Brain pericyte (primary cell): ENCODE results near the gene PLIN4.
A peak's percentile ranks its signal among the peaks of the same experiment; 100 is the strongest.

Experiments
- DNase-seq: peaks from one replicate; pipeline ENCODE4 v3.0.0-alpha.2; 2012; ENCODE audit warnings: low read depth, low spot score

Gene PLIN4

GRCh38 chr19:4493104-4493928, 25.0 kb downstream of the PLIN4 start:
- DNase-seq = no peak

- DNase-seq = no peak
Observed at GRCh38 chr19:4492337-4493103, 25.8 kb downstream of the PLIN4 start.

- DNase-seq = no peak
Observed at GRCh38 chr19:4491446-4491845, 26.8 kb downstream of the PLIN4 start.

- DNase-seq = no peak
Observed at GRCh38 chr19:4488496-4488895, 29.8 kb downstream of the PLIN4 start.

- DNase-seq = no peak
Observed at GRCh38 chr19:4487572-4487971, 30.7 kb downstream of the PLIN4 start.

- no peak for DNase-seq
Observed at GRCh38 chr19:4483385-4483784, 34.9 kb downstream of the PLIN4 start.

GRCh38 chr19:4482721-4483364, 35.4 kb downstream of the PLIN4 start:
- no peak for DNase-seq

GRCh38 chr19:4477034-4477801, 41.1 kb downstream of the PLIN4 start:
- DNase-seq = no peak

- DNase-seq = peak; percentile 46
Observed at GRCh38 chr19:4474514-4475022, 43.7 kb downstream of the PLIN4 start.

- DNase-seq = no peak
Observed at GRCh38 chr19:4473763-4474513, 44.3 kb downstream of the PLIN4 start.

- no peak for DNase-seq
Observed at GRCh38 chr19:4473011-4473762, 45.1 kb downstream of the PLIN4 start.

GRCh38 chr19:4472174-4472974, 45.9 kb downstream of the PLIN4 start, which contains the start of gene HDGFL2:
TSS of gene HDGFL2 (plus strand) at chr19:4472297. CDS start at chr19:4472351, 54 bp downstream.
- DNase-seq = no peak

GRCh38 chr19:4471403-4472173, 46.7 kb downstream of the PLIN4 start:
- peak; percentile 100 for DNase-seq

- DNase-seq = no peak
Observed at GRCh38 chr19:4467835-4468234, 50.5 kb downstream of the PLIN4 start.

- no peak for DNase-seq
Observed at GRCh38 chr19:4464815-4465581, 53.3 kb downstream of the PLIN4 start.

- DNase-seq = peak; percentile 84
Observed at GRCh38 chr19:4457654-4458395, 60.5 kb downstream of the PLIN4 start, which contains the start of gene UBXN6. TSS of gene UBXN6 (minus strand) at chr19:4457794. CDS start at chr19:4457697, 97 bp downstream.
